Ovary (tissue), 9 donors: ENCODE results near the gene GALR2. TPM values are rescaled to one million over a fixed set of nuclear protein-coding genes. Genes with fewer than 3 reads are reported as not detected.

Experiments used
- DNase-seq, 5 donors: peaks; one replicate each; pipeline ENCODE4 v3.0.0-alpha.2; 2019 to 2020
- H3K27ac ChIP-seq, 2 donors: fragments of 200-600 bp; one replicate each; pipeline versions ENCODE4 v1.5.1 to v1.8.0; 2019 to 2022
- H3K27me3 ChIP-seq: fragments of 200-600 bp; one replicate; pipeline ENCODE4 v1.8.0; 2022
- H3K36me3 ChIP-seq: fragments of 200-600 bp; sonication (generic); one replicate; pipeline ENCODE4 v1.5.1; 2019
- H3K4me1 ChIP-seq: one replicate; pipeline ENCODE4 v1.8.1; 2013; ENCODE audit warnings: mild to moderate bottlenecking, moderate library complexity; ENCODE audit not compliant: insufficient read depth
- H3K4me3 ChIP-seq: fragments of 200-600 bp; sonication (generic); one replicate; pipeline ENCODE4 v1.5.1; 2017
- H3K9me3 ChIP-seq, 2 donors: fragments of 200-600 bp in 1 of 2; sonication (generic) in 1 of 2; one replicate each; pipeline versions ENCODE4 v1.5.1 to v1.8.1; 2013 to 2019; ENCODE audit warnings: mild to moderate bottlenecking in 1 of 2, moderate library complexity in 1 of 2
- CTCF ChIP-seq, 3 donors: fragments of 450-650 bp in 2 of 3; fragments of 200-600 bp in 1 of 3; IDR thresholded peaks; one replicate each; pipeline versions ENCODE4 v1.5.1 to v1.8.0; 2016 to 2022; ENCODE audit warnings: antibody characterized with exemption in 3 of 3, mild to moderate bottlenecking in 1 of 3
- EP300 ChIP-seq: sonication (generic); formaldehyde crosslinking; IDR thresholded peaks from one replicate; pipeline ENCODE4 v1.6.1; 2017; ENCODE audit warnings: antibody characterized with exemption
- POLR2A ChIP-seq: fragments of 450-650 bp; IDR thresholded peaks from one replicate; pipeline ENCODE4 v1.6.1; 2017; ENCODE audit warnings: antibody characterized with exemption, mild to moderate bottlenecking, moderate library complexity
- WGBS, 3 donors: extraction: QIAGEN DNeasy Blood & Tissue Kit in 1 of 3; methylation state at CpG; one replicate each; pipeline versions ENCODE4 v1.1.5 to v1.1.7; 2013 to 2017; 5-methylcytosine and 5-hydroxymethylcytosine counted together
- intact Hi-C, 4 donors: fragments of 100-400 bp; cut with DNase I; formaldehyde crosslinking; loops; one replicate each; pipeline versions ENCODE4 v1.11.0 to v1.15.1; 2022 to 2023
- polyA plus RNA-seq, 2 donors: library from polyadenylated mRNA; stranded (reverse); fragments of 200-250 nt in 1 of 2; fragments of 350-450 nt in 1 of 2; fragmentation: Illumina TruSeq in 1 of 2; extraction: RNeasy Lipid Tissue Mini Kit (QIAGEN cat#74804) in 1 of 2; gene quantifications; one replicate each; pipeline ENCODE4 v1.2.3, GENCODE V29; 2013 to 2014
- total RNA-seq, 7 donors: library from RNA; depleted of rRNA in 2 of 7; stranded (reverse); fragments of >200 nt in 2 of 7; fragmentation: NEBNext Ultra II Directional in 3 of 7; extraction: Animal tissue kit (Norgen Biotek cat#: 25700) in 3 of 7; gene quantifications; one replicate each; pipeline versions ENCODE4 v1.1.0 to v1.2.4, GENCODE V29; 2016 to 2023
- donor health status: DM: no; HTN: no; CAD: no; lungs with moderate emphysema.
- donor health status: DM: no; HTN: no; CAD: no.
- donor health status: Bipolar disorder and iron deficiency.
- donor health status: DM: yes; HTN: yes; CAD: no.
- donor health status: DM: no; HTN: no; CAD: no.
- donor health status: DM: yes; HTN: yes; CAD: no.

The GALR2 gene
- total and polyA plus RNA-seq, 9 donors: 0.34 TPM; not detected in 8

DNA sequence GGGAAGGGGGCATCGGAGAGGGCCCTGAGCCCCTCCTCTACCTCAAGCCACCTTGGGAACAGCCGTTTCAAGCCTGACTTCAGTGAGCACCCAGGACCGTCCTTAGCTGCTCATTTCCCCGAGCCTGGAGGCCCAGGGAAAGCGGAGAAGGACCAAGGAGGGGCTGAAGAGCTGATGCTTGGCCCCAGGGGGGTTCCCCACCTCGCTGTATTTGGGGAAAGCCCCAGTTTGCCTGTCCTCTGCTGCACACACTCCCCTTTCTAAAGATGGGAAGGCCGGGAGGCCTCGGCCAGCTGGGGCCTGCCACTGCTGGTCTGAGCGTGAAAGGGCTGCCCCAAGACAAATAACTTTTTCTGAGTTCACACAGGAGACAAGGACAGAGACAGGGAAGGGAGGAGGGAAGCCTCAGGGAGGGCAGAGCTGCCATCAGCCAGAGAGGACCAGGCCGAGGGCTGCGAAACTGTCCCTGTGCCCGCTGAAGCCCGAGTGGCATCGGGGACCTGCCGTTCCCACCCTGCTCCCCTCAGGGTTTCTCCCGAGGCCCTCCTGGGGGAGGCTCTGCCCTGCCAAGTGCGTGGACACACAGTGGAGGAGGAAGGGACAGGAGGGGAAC, 16.0 kb downstream of the GALR2 start:
- Histone ChIP-seq H3K4me1 (no peaks in the 10 kb centered on the region), H3K36me3 (no peaks in the 10 kb centered on the region), H3K27ac (no peak overlapping the region), H3K9me3 (no peaks in the 10 kb centered on the region), H3K4me3 (no peak overlapping the region), H3K27me3 (no peaks in the 10 kb centered on the region)
- no peak for DNase-seq
- TF ChIP-seq CTCF (IDR thresholded peaks at IDR 0.05): no peak
- TF ChIP-seq EP300: no peak
- TF ChIP-seq POLR2A: no peak
- intact Hi-C loops: no loop called here
- WGBS, 3 donors: 79 to 90% (median 84%) methylated on average over 17 of the region's 17 CpGs

DNA sequence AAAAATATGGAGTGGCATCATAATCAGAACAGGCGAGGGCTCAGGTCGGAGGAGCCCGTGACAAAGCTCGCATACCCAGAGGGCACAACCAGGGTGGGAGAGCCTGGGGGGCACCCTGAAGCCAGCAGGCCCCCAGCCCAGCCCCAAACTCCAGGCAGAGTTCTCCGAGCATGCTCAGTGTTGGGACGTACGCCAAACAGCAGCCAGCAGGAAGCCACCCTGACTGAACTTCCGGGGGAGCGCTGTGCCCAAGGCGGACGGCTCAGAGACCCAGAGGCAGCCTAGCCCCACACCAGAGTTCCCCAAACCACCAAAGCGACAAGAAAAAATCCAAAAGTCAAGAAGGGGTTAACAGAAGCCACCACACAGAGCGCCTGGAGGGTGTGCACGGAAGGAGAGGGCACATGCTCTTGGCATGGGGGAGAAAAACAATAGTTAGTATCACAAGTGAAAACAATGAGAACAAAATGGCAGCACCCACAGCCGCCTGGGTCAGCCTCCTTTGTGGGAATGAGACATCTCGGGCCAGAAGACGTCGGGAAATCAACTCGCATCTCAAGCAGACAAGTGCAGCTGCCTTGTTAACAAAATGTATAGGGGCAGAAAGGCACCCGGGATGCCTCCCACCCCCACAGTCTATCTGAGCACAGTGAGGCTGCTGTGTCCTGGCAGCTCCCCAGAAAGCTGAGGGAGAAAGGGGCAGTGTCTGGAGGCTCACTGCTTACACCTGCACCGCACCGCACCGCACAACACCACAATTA, 17.1 kb downstream of the GALR2 start:
- peak in 1 of 5 donors; percentile 29 for DNase-seq
- Histone ChIP-seq H3K27ac (no peak overlapping the region), H3K4me1 (no peaks in the 10 kb centered on the region), H3K36me3 (no peaks in the 10 kb centered on the region), H3K27me3 (no peaks in the 10 kb centered on the region), H3K4me3 (no peak overlapping the region), H3K9me3 (no peaks in the 10 kb centered on the region)
- intact Hi-C loops: no loop called here
- TF ChIP-seq EP300 (no peak), CTCF (IDR thresholded peaks at IDR 0.05) (no peak), POLR2A (no peak)
- 71 to 74% (median 73%) methylated on average over 22 to 23 of the region's 23 CpGs for WGBS, 3 donors

- H3K27me3 ChIP-seq: no peaks in the 10 kb centered on the region
- H3K36me3 ChIP-seq: no peaks in the 10 kb centered on the region
- H3K9me3 ChIP-seq: no peaks in the 10 kb centered on the region
- H3K27ac ChIP-seq: no peak overlapping the region
- WGBS, 3 donors: 90 to 92% (median 91%) methylated on average over 19 to 20 of the region's 20 CpGs
- DNase-seq: no peak
- no peaks in the 10 kb centered on the region for H3K4me1 ChIP-seq
- no peak for TF ChIP-seq CTCF (IDR thresholded peaks at IDR 0.05)
- no peak for TF ChIP-seq EP300
- no peak for TF ChIP-seq POLR2A
- intact Hi-C loops: no loop called here
- H3K4me3 ChIP-seq: no peak overlapping the region
Observed at GRCh38 chr17:76092526-76093413, 18.2 kb downstream of the GALR2 start.

DNA sequence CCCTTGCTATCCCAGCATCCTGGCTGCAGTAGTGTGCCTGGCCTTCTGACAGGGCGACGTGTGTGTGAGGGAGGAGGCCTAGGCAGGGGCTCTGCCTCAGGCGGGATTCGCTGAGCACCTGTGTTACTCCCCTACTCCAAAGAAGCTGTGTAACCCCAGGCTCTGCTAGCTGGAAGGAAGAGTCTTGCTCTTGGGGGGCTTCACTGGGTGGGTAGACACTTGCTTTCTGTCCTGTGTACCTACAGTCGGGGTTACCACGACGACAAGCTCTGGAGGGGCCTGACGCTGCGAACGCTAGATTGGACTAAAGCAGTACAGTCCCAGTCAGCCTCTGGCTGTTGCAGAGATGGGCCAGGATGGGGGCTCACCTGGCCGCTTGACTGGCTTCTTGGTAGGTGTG, 19.5 kb downstream of the GALR2 start:
- Histone ChIP-seq H3K9me3 (no peaks in the 10 kb centered on the region), H3K27me3 (no peaks in the 10 kb centered on the region), H3K36me3 (no peaks in the 10 kb centered on the region), H3K4me3 (no peak overlapping the region), H3K27ac (no peak overlapping the region), H3K4me1 (no peaks in the 10 kb centered on the region)
- intact Hi-C loops: no loop called here
- TF ChIP-seq POLR2A: no peak
- TF ChIP-seq CTCF (IDR thresholded peaks at IDR 0.05): no peak
- TF ChIP-seq EP300: no peak
- no peak for DNase-seq
- 83 to 84% (median 84%) methylated on average over 11 of the region's 11 CpGs for WGBS, 3 donors
